HUES6 (cell line): Measurements from ENCODE around the gene HPGDS.
"Not testable (repeated sequence)": the region's sequence is repeated elsewhere in the genome, so short reads cannot be mapped to it uniquely, and the experiment has no call there.

Experiments used
- H3K27ac ChIP-seq: 2 replicates; pipeline ENCODE4 v1.7.0; 2013; ENCODE audit warnings: low read depth, mild to moderate bottlenecking, low read length, inconsistent platforms
- H3K27me3 ChIP-seq: 2 replicates; pipeline ENCODE4 v1.6.1; 2013; ENCODE audit warnings: low read length; ENCODE audit not compliant: control insufficient read depth, insufficient read depth
- H3K36me3 ChIP-seq: 2 replicates; pipeline ENCODE4 v1.6.1; 2013; ENCODE audit warnings: low read length; ENCODE audit not compliant: control insufficient read depth, insufficient read depth
- H3K4me1 ChIP-seq: 2 replicates; pipeline ENCODE4 v1.6.1; 2013; ENCODE audit warnings: low read length; ENCODE audit not compliant: control insufficient read depth, insufficient read depth
- H3K4me3 ChIP-seq: 2 replicates; pipeline ENCODE4 v1.5.1; 2013; ENCODE audit warnings: low read depth, low read length
- H3K9ac ChIP-seq: one replicate; pipeline ENCODE4 v1.6.1; 2013; ENCODE audit warnings: mild to moderate bottlenecking, low read length
- H3K9me3 ChIP-seq: 2 replicates; pipeline ENCODE4 v1.6.1; 2013; ENCODE audit warnings: low read depth, low read length; ENCODE audit not compliant: control insufficient read depth, insufficient read depth

Gene HPGDS

DNA sequence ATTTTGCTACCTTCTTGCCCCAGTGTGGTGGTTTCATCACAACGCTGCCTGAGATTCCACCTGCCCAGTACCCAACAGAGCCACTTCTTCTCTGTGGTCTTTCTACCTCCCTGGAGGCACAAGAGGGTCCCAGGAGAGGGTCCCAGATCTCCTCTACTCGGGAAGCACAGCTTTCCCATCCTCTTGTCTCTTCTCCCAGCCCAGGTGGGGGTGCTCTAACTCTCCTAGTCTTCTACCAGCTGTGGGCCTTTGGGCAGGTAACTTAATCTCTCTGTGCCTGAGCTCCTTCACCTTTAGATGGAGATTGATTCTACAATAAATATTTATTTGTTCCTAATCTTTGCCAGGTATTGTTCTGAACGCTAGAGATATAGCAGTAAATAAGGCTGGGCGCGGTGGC, 1.8 kb upstream of the HPGDS start:
- Histone ChIP-seq H3K4me3 (no peak overlapping the region), H3K27me3 (no peaks in the 10 kb centered on the region), H3K27ac (no peak overlapping the region), H3K9ac (no peak overlapping the region), H3K36me3 (no peaks in the 10 kb centered on the region), H3K9me3 (no peaks in the 10 kb centered on the region), H3K4me1 (peaks cover 6% of the 10 kb centered on the region; the same call in 1 of the 2 replicates)

DNA sequence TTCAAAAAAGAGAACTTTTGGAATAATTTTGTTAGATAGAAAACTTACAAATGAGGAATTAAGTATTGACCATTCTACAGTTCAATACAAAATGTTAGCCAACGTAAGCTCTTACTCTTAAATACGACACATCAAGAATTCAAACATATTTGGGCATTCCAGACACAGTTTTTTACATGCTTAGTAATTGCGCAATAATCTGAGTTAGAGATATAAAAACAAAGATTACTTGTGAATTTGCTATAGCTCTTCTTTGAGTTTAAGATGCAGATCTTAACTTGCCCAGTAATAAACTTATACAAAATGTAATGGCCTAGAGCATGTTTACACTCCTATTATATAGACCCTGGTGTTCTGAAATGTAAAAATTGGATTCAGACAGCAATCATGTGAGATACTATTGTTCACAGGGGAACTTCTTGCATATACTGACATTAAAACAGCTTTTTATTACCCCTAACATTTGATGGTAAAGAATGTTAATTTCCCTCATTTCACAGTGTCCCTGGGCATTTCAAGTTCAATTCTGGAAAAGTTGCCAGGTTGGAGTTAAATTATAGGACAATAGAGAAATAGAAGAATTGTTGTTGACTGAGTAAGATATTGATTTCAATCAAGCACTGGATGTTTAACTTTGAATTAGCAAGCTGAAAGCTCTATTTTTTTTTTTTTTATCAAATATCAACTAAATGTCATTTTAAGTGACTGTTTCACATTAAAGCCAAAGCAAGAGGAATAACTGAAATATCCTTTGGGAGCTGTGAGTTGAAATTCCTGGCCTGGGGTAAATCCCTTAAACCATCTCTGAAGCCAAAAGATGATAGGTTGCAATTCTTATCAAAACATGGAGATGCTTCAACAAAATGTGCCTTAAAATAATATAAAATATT, 910 bp downstream of the HPGDS start:
- H3K4me3 ChIP-seq = no peak overlapping the region
- no peak overlapping the region for H3K27ac ChIP-seq
- H3K36me3 ChIP-seq = no peaks in the 10 kb centered on the region
- peaks cover 6% of the 10 kb centered on the region; the same call in 1 of the 2 replicates for H3K4me1 ChIP-seq
- no peak overlapping the region for H3K9ac ChIP-seq
- H3K27me3 ChIP-seq = no peaks in the 10 kb centered on the region
- H3K9me3 ChIP-seq = no peaks in the 10 kb centered on the region

DNA sequence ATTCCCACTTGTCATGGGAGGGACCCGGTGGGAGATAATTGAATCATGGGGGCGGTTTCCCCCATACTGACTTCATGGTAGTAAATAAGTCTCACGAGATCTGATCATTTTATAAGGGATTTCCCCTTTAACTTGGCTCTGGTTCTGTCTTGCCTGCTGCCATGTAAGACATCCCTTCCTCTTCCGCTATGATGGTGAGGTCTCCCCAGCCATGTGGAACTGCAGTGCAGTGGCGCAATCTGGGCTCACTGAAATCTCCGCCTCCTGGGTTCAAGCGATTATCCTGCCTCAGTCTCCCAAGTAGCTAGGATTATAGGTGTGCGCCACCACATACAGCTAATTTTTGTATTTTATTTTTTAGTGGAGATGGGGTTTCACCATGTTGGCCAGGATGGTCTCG, 2.9 kb downstream of the HPGDS start:
- Histone ChIP-seq H3K36me3 (no peaks in the 10 kb centered on the region), H3K27ac (no peak overlapping the region), H3K9ac (no peak overlapping the region), H3K4me3 (no peak overlapping the region), H3K4me1 (peaks cover 10% of the 10 kb centered on the region; the same call in 1 of the 2 replicates), H3K27me3 (no peaks in the 10 kb centered on the region), H3K9me3 (no peaks in the 10 kb centered on the region)

DNA sequence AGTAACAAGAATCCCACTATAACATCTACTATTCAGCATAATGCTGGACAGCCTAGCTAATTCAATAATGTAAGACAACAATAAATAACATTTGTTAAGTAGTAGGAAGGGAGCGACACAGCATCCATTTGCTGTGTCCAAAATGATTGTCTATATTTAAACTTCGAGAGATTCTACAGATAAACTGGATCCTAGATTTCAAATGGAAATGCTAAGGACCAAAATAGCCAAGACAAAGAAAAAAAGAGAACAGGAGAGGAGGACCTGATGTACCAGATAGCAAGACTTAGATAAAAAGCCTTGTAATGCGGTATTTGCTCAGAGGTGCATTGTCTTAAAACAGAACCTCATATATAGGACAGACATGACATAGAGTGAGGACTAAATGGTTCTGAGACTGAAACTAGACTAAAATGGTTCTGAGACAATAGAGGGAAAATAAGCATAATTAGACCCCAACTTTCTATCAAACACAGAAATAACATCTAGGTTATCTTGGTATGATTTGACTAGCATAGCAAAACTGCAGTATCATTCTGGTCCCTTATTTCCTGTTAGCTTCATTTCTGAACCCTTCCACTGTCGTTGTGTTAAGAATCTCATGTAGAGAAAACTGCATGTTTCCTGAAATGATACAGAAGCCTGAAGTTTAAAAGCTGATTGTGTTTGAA, 3.8 kb downstream of the HPGDS start:
- Histone ChIP-seq H3K4me3 (no peak overlapping the region), H3K36me3 (no peaks in the 10 kb centered on the region), H3K27ac (no peak overlapping the region), H3K27me3 (no peaks in the 10 kb centered on the region), H3K4me1 (peaks cover 15% of the 10 kb centered on the region), H3K9me3 (no peaks in the 10 kb centered on the region), H3K9ac (no peak overlapping the region)

DNA sequence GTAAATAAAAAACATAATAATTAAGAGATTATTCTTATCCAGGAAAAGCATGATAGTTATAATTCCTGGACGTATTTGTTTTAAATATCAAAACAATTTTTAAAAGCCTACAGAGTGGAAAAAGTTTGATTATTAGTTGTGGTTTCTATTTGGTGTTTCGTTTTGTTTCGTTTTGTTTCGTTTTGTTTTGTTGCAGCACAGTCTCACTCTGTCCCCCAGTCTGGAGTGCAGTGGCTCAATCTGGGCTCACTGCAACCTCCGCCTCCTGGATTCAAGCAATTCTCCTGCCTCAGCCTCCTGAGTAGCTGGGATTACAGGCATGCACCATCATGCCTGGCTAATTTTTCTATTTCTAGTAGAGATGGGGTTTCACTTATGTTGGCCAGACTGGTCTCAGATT, 5.8 kb downstream of the HPGDS start:
- H3K9ac ChIP-seq, H3K27ac ChIP-seq, H3K9me3 ChIP-seq, H3K36me3 ChIP-seq, H3K4me3 ChIP-seq, H3K27me3 ChIP-seq: not testable (repeated sequence)
- peaks cover 20% of the 10 kb centered on the region for H3K4me1 ChIP-seq

DNA sequence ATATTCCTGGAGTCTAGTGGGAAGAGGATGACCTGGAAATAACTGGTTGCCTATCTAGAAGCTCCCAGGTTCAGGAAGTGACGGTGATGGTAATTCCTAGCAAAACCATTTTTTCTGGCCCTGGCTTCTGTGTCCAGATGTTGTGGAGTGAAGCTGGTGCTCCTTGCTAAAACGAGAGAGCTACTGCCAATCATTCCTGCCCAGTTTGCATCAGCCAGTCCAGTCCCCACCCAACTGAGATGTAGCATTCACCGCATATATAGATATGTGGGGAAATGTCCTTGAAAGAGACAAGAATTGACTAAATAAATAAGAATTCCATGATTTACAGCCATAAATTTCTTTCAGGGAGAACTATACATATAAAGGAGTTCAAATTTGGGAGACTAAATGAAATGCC, 6.3 kb downstream of the HPGDS start:
- Histone ChIP-seq H3K27ac (no peak overlapping the region), H3K36me3 (no peaks in the 10 kb centered on the region), H3K4me3 (no peak overlapping the region), H3K4me1 (peaks cover 20% of the 10 kb centered on the region), H3K9me3 (no peaks in the 10 kb centered on the region), H3K27me3 (no peaks in the 10 kb centered on the region), H3K9ac (no peak overlapping the region)

DNA sequence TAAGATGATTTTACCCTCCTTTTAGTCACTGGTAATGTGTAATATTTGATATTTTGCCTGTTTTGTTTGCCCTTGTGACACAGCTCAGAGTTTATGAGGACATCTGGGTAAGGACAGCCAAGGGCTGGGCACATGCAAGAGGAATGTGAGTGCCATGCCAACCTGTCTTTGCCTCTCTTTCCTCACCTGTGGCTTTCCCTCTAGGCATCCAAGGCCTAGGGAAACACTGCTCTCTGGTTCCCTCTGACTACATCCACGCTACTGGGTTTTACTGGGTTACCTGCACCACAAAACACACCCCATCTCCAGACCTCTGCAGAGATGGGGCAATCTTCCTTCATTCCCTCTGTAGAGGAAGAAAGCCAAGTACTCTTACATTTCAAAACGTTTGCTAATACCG, 7.7 kb downstream of the HPGDS start:
- no peak overlapping the region for H3K9ac ChIP-seq
- no peaks in the 10 kb centered on the region for H3K9me3 ChIP-seq
- H3K27ac ChIP-seq = no peak overlapping the region
- H3K36me3 ChIP-seq = no peaks in the 10 kb centered on the region; the same call in 1 of the 2 replicates
- H3K4me3 ChIP-seq = no peak overlapping the region
- H3K27me3 ChIP-seq = no peaks in the 10 kb centered on the region
- H3K4me1 ChIP-seq = peaks cover 20% of the 10 kb centered on the region

DNA sequence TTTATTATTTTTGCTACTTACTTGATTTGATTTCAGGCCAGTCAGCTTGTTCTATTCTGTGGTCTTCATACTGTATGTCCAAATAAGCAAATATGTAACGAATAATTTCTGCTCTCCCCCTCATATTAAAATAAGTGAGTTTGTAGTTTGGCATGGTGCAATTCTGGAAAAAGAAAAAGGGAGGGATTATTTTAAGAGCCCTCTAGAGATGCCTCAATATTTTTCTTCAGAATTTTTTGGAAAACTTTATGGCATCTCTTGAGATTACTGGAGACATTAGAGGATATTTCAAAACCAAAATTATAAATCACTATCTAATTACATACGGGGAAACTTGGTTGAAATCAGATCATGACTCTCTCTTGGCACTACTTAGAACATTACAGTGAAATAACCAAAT, 8.2 kb downstream of the HPGDS start:
- H3K9me3 ChIP-seq = no peaks in the 10 kb centered on the region
- peaks cover 20% of the 10 kb centered on the region for H3K4me1 ChIP-seq
- H3K27ac ChIP-seq = no peak overlapping the region
- H3K9ac ChIP-seq = no peak overlapping the region
- peaks cover 3% of the 10 kb centered on the region; the same call in 1 of the 2 replicates for H3K36me3 ChIP-seq
- no peak overlapping the region for H3K4me3 ChIP-seq
- no peaks in the 10 kb centered on the region for H3K27me3 ChIP-seq

DNA sequence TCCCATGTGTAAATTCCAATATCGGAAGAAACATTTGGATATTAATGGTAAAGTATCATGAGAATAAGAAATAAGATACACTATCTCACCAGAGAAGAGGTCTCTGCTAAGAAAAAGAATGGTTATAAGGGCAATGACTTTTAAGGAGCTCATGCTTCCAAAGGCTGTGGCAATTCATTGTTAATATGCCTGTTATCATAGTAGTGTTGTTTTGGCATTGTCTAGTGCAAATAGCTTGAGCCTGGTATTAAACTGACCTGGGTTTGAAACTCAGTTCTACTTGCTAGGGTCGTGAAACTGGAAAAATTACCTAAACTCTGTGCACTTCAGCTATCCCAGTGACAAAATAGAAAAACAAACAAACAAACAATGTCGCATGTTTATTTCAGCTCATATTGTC, 8.8 kb downstream of the HPGDS start:
- H3K9ac ChIP-seq = no peak overlapping the region
- no peaks in the 10 kb centered on the region for H3K27me3 ChIP-seq
- H3K4me1 ChIP-seq = peaks cover 20% of the 10 kb centered on the region
- no peaks in the 10 kb centered on the region for H3K9me3 ChIP-seq
- H3K4me3 ChIP-seq = no peak overlapping the region
- peaks cover 3% of the 10 kb centered on the region; the same call in 1 of the 2 replicates for H3K36me3 ChIP-seq
- no peak overlapping the region for H3K27ac ChIP-seq

DNA sequence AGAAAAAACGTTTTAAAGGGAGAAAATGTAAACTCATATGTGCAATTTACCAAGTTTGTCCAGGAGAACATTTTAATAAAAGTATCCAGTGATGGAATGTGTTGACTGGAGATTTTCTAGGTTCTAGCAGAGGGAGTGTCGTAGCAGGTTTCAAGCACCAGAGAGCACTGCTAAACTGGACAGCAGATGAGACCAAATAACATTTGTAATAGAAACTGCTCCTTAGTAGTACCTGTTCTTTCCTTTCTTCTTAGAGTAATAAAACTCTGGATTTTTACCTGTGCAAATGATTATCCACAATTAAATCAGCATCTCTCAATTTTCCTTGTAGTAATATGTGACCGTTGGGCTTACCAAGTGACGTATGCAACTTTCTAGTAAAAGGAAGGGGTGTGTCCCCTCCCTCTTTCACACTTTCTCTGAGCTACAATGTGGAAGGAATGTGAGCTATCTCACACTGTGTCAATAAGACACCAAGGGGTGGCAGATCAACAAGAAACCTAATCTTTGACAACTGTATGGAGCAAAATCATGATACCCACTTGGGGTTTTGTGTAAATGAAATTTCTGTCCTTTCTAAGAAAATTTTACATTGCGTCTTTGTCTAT, 9.5 kb downstream of the HPGDS start:
- H3K4me1 ChIP-seq = peaks cover 20% of the 10 kb centered on the region
- H3K36me3 ChIP-seq = peaks cover 3% of the 10 kb centered on the region; the same call in 1 of the 2 replicates
- no peak overlapping the region for H3K4me3 ChIP-seq
- no peak overlapping the region for H3K9ac ChIP-seq
- no peaks in the 10 kb centered on the region for H3K27me3 ChIP-seq
- H3K27ac ChIP-seq = no peak overlapping the region
- H3K9me3 ChIP-seq = peaks cover under 1% of the 10 kb centered on the region; the same call in 1 of the 2 replicates

DNA sequence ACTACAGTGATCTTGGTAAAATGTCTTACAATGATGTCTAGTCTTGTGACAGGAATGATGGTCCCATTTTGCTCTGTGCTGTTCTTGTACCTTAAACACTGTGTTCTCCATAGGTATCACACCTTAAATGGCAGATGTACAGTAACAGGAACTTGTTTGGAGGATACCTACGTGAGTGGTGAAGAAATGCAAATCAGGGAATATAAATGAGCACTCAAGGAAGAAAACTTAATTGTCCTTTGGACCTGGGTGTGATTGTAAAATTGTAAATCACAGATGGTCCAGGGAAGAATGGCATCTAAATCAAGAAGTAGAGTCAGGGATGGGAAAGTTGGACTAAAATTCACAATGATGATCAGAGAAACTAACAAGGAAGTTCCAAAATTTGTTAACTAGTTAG, 12.7 kb downstream of the HPGDS start:
- Histone ChIP-seq H3K27ac (no peak overlapping the region), H3K9me3 (peaks cover 31% of the 10 kb centered on the region), H3K4me1 (peaks cover 18% of the 10 kb centered on the region), H3K36me3 (peaks cover 3% of the 10 kb centered on the region; the same call in 1 of the 2 replicates), H3K9ac (no peak overlapping the region), H3K27me3 (no peaks in the 10 kb centered on the region), H3K4me3 (no peak overlapping the region)
